ENCODE data around the gene APOL2. TPM values are rescaled to one million over a fixed set of nuclear protein-coding genes. Genes with fewer than 3 reads are reported as not detected.

Gene APOL2, protein sequence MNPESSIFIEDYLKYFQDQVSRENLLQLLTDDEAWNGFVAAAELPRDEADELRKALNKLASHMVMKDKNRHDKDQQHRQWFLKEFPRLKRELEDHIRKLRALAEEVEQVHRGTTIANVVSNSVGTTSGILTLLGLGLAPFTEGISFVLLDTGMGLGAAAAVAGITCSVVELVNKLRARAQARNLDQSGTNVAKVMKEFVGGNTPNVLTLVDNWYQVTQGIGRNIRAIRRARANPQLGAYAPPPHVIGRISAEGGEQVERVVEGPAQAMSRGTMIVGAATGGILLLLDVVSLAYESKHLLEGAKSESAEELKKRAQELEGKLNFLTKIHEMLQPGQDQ
- 10 to 100 TPM in 1 of 6 donors, 1 to 10 TPM in 5; 5.9 to 11.8 (median 8.0) TPM for polyA plus RNA-seq (ENCODE audit: low read depth in 6 of 6)

DNA sequence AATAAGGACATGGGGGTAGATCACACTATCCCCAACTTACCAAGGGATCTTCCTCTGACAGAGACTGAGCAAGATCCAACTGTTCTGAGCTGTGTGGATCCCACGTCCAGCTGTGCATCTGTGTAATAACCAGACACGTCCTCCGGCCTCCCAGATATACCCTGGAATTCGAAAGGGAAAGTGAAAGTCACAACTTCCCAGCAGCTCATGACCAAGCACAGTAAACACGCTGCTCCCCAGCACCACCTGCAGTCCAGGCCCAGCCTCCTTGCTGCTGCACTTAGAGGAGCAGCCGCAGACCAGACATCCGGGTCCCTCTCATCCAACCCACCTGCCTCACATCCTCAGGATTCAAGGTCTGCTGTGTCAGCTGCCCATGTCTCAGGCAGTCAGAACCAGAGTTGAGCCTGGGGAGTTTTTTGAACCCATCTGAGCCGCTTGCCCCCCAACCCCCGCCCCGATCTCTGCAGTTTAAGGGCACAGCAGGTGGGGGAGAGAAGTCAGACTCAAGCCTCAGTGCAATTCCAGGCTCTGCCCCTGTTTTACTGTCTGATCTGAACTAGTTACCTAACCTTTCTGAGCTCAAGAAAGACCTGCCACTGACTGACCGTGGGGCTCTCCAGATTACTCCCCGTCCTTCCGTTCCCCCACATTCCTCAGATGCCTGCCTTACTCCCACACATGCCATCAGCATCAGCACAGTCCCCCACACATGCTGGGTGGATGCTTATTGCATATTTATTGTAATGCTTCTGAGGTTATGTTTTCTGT, at the start of gene APOL2:
Gene APOL2, minus strand, starts transcription at position 127 of the 771 bp plus-strand sequence. CDS start 6,365 bp downstream, outside the sequence.
- DNase-seq (peak; percentile 73), ATAC-seq (ENCODE audit: low read depth in 2 of 2) (peak; percentile 99)
- Mint-ChIP-seq H3K27me3 (no peaks in the 10 kb centered on the region), H3K27ac (peak within 1 kb of the TSS; percentile 94 to 98 (median 96)), H3K9me3 (peaks cover 0 to 11% (median 4%) of the 10 kb centered on the region in 7 donors), H3K4me3 (peak within 1 kb of the TSS; percentile 91 to 99 (median 98)), H3K36me3 (peaks cover 5 to 16% of the 10 kb centered on the region in 2 donors), H3K4me1 (peaks cover 33 to 55% (median 46%) of the 10 kb centered on the region in 3 donors)

DNA sequence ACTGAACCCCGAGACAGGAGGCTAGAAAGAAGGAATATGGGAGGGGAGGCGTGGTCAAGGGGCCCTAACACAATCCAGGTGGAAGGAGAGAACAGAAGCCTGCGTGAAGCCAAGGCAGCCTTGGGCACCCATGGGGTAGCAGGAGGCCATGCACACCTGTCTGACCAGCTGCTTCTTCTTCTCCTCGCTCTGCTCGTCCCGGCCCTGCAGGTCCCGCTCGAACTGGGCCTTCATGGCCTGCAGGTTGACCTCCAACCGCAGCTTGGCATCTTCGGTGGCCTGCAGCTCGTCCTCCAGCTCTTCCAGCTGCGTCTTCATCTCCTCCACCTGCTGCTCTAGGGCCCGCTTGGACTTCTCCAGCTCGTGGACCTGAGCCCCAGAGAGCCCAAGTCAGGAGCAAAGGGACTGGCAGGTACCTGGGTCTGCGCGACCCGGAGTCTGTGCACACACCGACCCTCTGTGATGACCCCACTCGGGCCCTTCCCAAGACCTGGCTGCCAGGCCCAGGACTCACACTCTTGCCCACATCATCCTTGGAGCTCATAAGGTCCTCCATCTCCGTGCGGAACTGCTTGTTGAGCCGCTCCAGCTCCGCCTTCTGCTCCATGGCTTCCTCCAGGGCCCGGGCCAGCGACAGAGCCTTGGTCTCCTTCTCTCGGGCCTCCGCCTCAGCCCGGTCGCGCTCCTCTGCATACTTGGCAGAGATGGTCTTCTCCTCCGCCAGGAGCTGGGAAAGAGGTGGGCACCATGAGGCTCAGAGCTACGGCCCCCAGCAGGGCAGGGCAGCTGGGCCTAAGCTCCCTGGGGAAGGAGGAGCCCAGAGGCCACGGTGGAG, 49.5 kb upstream of the APOL2 start:
- no peak for DNase-seq
- ATAC-seq (ENCODE audit: low read depth in 2 of 2): no peak
- Mint-ChIP-seq H3K36me3 (peaks cover 12 to 55% of the 10 kb centered on the region in 2 donors), H3K4me3 (no peak overlapping the region), H3K27ac (peak overlapping the region in 3 of 6 donors; percentile 42 to 54 (median 51)), H3K9me3 (peaks cover 0 to 6% (median 0%) of the 10 kb centered on the region in 7 donors), H3K27me3 (no peaks in the 10 kb centered on the region), H3K4me1 (peaks cover 0 to 2% (median 0%) of the 10 kb centered on the region in 3 donors)

DNA sequence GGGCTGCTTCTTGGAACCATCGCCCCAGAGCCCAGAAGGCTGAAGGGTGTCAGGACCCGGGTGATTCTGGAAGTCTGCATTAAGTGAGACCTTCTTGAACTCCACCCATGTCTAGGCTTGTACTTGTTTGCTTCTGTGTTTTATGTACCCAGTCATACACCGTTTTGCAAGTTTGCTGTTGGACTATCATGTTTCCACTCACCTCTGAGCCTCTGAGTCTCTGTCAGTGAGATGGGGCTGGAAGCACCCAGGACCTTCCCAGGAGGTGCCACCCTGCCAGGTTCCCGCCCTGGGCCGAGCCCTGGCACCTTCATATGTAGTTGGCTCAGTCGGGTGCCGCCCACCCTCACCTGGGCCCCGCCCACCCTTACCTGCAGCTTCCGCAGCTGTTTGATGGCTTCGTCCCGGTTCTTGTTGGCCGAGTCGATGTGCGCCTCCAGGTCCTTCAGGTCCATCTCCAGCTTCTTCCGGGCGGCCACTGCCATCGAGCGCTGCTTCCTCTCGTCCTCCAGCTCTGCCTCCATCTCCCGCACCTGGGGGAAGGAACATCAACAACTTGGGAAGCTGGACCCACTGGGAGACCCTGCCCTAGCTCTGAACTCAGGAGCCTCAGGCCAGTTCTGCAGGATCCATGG, 48.7 kb upstream of the APOL2 start:
- Mint-ChIP-seq H3K9me3 (peaks cover 0 to 6% (median 0%) of the 10 kb centered on the region in 7 donors), H3K4me1 (peaks cover 0 to 2% (median 0%) of the 10 kb centered on the region in 3 donors), H3K27ac (peak overlapping the region in 2 of 6 donors; percentile 7 to 51), H3K4me3 (no peak overlapping the region), H3K36me3 (peaks cover 12 to 53% of the 10 kb centered on the region in 2 donors), H3K27me3 (no peaks in the 10 kb centered on the region)
- no peak for DNase-seq
- ATAC-seq (ENCODE audit: low read depth in 2 of 2): no peak

DNA sequence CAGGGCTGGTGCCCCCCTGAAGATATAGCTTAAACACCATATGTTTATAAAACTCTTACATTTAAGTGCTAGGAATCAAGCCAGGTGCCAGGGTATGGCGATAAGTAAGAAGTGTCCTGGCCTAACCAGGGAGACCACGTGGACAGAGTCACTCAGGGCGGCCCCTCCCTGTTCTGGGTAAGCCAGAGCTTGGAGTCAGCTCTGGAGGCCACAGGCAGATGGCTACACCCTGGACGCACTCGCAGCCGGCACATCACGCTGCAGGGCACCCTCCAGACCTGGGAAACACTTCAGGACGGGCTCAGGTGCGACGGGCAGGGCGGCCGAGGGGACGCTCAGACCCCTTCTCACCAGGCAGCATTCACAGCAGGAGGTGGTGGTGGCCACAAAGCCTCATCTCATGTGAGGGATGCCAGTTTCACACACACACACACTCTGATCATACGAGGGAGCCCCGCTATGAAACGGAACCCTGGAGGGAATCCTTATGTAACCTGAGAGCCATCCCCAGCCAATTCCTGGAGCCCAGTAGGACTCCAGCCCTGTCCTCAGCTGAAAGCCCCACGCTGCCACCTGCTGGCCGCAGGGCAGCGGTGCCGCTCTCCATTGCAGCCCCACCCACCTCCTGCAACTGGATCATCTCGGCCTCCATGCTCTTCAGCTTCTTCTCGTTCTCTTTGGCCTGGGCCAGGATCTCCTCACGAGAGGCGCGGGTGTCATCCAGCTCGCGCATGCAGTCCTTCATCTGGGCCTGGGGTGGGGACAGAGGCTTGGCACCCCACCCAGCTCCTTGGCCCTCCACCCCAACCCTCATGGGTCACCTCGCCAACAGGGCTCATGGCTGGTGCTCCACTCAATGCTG, 47.0 kb upstream of the APOL2 start:
- Mint-ChIP-seq H3K4me1 (peaks cover 0 to 2% (median 0%) of the 10 kb centered on the region in 3 donors), H3K27me3 (no peaks in the 10 kb centered on the region), H3K27ac (peak overlapping the region in 5 of 6 donors; percentile 32 to 84 (median 74)), H3K4me3 (peak overlapping the region in 1 of 8 donors; percentile 28), H3K9me3 (no peaks in the 10 kb centered on the region), H3K36me3 (peaks cover 11 to 44% of the 10 kb centered on the region in 2 donors)
- peak; percentile 80 to 88 for ATAC-seq (ENCODE audit: low read depth in 2 of 2)
- peak; percentile 46 for DNase-seq

DNA sequence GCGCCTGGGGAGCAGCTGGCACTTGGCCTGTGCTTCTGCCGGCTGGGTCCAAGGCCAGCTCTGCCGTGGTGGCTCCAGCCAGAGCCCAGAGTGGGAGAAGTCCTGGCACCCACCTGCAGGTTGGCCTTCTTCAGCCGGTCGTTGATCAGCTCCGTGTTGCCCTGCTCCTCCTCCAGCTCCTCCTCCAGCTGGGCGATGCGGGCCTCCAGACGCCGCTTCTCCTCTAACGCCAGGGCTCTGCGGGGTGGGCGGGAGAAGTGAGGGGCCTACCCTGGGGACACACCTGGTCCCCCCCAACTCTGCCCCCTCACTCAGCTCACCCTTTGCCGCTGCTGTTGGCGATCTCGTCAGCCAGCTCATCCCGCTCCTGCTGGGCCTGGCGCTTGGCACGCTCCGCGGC, 46.2 kb upstream of the APOL2 start:
- Mint-ChIP-seq H3K36me3 (peaks cover 15 to 47% of the 10 kb centered on the region in 2 donors), H3K4me1 (peaks cover 0 to 2% (median 0%) of the 10 kb centered on the region in 3 donors), H3K27me3 (no peaks in the 10 kb centered on the region), H3K4me3 (no peak overlapping the region), H3K9me3 (no peaks in the 10 kb centered on the region), H3K27ac (no peak overlapping the region)
- ATAC-seq (ENCODE audit: low read depth in 2 of 2): no peak
- no peak for DNase-seq

DNA sequence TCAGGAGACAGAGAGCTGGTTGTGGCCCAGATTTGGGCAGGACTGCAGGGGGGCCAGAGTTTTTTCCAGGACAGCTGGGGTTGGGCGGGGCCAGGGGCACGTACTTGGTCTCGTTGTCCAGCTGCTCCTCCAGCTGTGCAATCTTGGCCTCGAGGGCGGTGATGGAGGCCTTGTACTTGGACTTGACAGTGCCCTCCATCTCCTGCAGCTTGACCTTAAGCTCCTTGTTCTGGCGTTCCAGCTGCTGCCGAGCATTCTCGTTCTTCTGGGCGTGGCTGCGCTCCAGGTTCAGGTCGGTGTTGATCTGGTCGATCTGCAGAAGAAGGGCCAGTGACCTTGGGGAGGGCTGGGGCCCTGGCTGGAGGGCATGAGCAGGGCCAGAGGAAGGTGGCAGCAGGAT, 45.7 kb upstream of the APOL2 start:
- Mint-ChIP-seq H3K27me3 (no peaks in the 10 kb centered on the region), H3K4me1 (peaks cover 0 to 5% (median 0%) of the 10 kb centered on the region in 3 donors), H3K36me3 (peaks cover 15 to 47% of the 10 kb centered on the region in 2 donors), H3K4me3 (no peak overlapping the region), H3K27ac (no peak overlapping the region), H3K9me3 (no peaks in the 10 kb centered on the region)
- DNase-seq (no peak), ATAC-seq (ENCODE audit: low read depth in 2 of 2) (no peak)

DNA sequence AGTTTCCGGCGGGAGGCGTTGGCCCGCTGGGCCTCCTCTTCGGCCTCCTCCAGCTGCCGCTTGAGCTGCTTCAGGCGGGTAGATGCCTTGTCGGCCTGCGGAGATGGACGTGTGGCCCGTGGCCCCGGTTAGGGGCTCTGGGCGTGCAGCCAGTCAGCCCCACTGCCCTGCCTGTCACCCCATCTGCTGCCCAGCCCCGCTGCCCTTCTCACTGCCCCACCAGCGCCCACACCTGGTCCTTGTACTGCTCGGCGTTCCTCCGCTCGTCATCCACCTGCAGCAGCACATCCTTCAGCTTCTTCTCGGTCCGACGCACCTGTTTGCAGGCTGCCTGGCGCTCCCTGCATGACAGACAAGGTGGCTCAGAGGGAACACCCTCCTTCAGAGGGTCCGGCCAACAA, 44.8 kb upstream of the APOL2 start:
- DNase-seq (no peak), ATAC-seq (ENCODE audit: low read depth in 2 of 2) (no peak)
- Mint-ChIP-seq H3K4me3 (no peak overlapping the region), H3K36me3 (peaks cover 15 to 39% of the 10 kb centered on the region in 2 donors), H3K4me1 (peaks cover 0 to 8% (median 0%) of the 10 kb centered on the region in 3 donors), H3K9me3 (no peaks in the 10 kb centered on the region), H3K27ac (peak overlapping the region in 3 of 6 donors; percentile 44 to 65 (median 48)), H3K27me3 (no peaks in the 10 kb centered on the region)

DNA sequence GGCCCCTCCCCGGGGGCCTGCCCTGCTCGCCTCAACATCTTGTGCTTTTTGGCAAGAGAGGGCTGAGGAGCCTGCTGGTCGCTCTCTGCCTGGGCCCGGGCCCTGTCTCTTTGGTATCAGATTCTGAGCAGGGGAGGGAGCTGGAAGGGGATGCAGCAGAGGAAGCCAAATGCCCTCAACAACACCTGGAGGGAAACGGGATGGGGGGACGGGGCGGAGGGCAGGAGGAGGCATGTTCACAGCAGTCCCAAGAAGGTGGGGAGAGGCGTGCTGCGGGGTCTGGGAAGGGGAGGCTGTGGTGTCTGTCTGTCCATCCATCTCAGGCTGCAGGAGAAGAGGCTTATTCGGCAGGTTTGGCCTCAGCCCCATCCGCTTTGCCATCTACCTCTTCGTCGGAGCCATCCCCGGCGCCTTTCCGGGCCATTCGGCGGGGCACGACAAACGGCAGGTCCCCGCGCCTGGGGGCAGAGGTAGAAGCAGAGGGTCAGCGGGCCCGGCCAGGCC, 43.1 kb upstream of the APOL2 start:
- peaks cover 15 to 27% of the 10 kb centered on the region in 2 donors for H3K36me3 Mint-ChIP-seq
- DNase-seq: no peak
- H3K27ac Mint-ChIP-seq: peak overlapping the region in 1 of 6 donors; percentile 56

DNA sequence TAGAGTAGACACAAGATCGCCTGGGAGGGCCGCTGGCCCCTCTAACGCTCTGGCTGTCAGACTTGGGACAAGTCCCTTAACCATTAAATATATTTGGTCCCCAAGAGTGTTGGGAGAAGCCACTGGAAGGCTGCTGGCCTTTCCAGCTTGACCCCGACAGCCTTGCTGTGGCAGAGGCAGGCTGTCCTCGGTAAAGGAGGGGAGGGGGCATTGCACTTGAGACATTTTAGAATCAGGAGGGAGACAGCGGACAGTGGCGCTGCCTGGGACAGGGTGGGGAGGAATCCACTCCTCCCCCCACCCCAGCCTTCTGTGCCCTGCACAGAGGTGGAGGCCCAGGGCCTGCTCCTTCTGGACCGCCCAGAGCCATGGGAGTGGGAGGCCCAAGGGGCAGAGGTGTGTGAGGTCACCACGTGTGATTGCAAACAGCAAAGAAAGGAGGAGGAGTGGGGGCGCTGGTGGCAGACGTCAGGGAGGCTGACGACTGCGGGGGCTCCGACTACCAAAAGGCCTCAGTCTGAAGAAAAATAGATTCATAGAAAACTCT, 42.5 kb upstream of the APOL2 start:
- ATAC-seq (ENCODE audit: low read depth in 2 of 2) (no peak), DNase-seq (no peak)
- Mint-ChIP-seq H3K36me3 (peaks cover 11 to 23% of the 10 kb centered on the region in 2 donors), H3K4me3 (no peak overlapping the region), H3K4me1 (peaks cover 8 to 24% (median 17%) of the 10 kb centered on the region in 3 donors), H3K9me3 (no peaks in the 10 kb centered on the region), H3K27me3 (no peaks in the 10 kb centered on the region), H3K27ac (peak overlapping the region in 3 of 6 donors; percentile 47 to 73 (median 56))

More for the DNA sequence above, 43.1 kb upstream of the APOL2 start:
- H3K9me3 Mint-ChIP-seq: no peaks in the 10 kb centered on the region
- H3K4me3 Mint-ChIP-seq: no peak overlapping the region
- H3K4me1 Mint-ChIP-seq: peaks cover 5 to 22% (median 12%) of the 10 kb centered on the region in 3 donors
- ATAC-seq (ENCODE audit: low read depth in 2 of 2): no peak
- H3K27me3 Mint-ChIP-seq: no peaks in the 10 kb centered on the region

DNA sequence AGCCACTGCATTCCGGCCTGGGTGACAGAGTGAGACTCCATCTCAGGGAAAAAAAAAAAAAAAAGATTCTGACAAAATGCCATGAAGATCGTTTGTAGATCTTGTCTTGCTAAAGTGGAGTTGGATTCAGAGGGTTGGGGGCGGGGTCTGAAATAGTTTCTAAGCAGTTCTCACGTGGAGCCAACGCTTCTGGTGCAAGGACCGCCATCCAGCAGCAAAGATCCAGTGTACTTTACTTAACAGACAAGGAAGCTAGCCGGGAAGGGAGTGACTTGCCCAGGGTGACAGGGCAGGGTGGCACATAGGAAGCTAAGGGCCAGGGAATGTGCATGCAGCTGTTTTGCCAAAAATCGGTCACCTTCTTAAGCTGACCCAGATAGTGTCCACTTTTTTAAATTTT, 41.1 kb upstream of the APOL2 start:
- peaks cover 7 to 18% of the 10 kb centered on the region in 2 donors for H3K36me3 Mint-ChIP-seq
- peak overlapping the region in 3 of 6 donors; percentile 56 to 89 (median 57) for H3K27ac Mint-ChIP-seq
- H3K4me1 Mint-ChIP-seq: peaks cover 8 to 24% (median 17%) of the 10 kb centered on the region in 3 donors
- H3K27me3 Mint-ChIP-seq: no peaks in the 10 kb centered on the region
- DNase-seq (no peak), ATAC-seq (ENCODE audit: low read depth in 2 of 2) (no peak)
- H3K4me3 Mint-ChIP-seq: peak overlapping the region in 1 of 8 donors; percentile 27
- no peaks in the 10 kb centered on the region for H3K9me3 Mint-ChIP-seq

DNA sequence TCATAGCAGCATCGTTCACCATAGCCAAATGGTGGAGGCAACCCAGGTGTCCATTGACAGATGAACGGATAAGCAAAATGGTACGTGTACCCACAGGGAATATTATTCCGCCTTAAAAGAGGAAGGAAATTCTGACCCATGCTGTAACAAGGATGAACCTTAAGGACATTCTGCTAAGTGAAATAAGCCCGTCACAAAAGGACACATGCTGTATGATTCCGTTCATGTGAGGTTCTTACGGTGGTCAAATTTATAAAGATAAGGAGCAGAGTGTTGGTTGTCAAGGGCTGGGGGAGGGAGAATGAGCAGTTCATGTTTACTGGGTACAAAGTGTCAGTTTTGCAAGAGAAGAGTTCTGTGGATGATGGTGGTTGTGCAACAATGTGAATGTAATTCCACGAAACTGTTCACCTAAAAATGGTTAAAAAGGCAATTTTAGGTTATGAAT, 39.9 kb upstream of the APOL2 start:
- Mint-ChIP-seq H3K4me3 (peak overlapping the region in 1 of 8 donors; percentile 15), H3K9me3 (peaks cover 0 to 2% (median 0%) of the 10 kb centered on the region in 7 donors), H3K27ac (peak overlapping the region in 2 of 6 donors; percentile 13 to 84), H3K36me3 (peaks cover 7 to 14% of the 10 kb centered on the region in 2 donors), H3K4me1 (peaks cover 8 to 24% (median 17%) of the 10 kb centered on the region in 3 donors), H3K27me3 (no peaks in the 10 kb centered on the region)
- DNase-seq (no peak), ATAC-seq (ENCODE audit: low read depth in 2 of 2) (no peak)
